HepG2 (cell line): ENCODE results near the gene CLEC2A. TPM values are rescaled to one million over a fixed set of nuclear protein-coding genes. Genes with fewer than 3 reads are reported as not detected.

ENCODE experiments used
- ATAC-seq: fragments of 200-7000 bp; cut with Tn5 transposase; 3 replicates; pipeline ENCODE4 v1.9.1; 2020; ENCODE audit warnings: mild to moderate bottlenecking, moderate library complexity
- BruUV-seq: library from RNA; stranded (reverse); fragments of 400-500 nt; replicated peaks from 2 replicates; lab custom pipeline; 2021; lab: Mats Ljungman, UMichigan
- CTCF ChIA-PET: fragments of 300-600 bp; formaldehyde crosslinking; extraction: SDS; loops from one replicate; lab custom pipeline; 2021; ENCODE audit warnings: low total read pairs, inconsistent platforms, low intra/inter-chr PET ratio; lab: Yijun Ruan, JAX
- POLR2A ChIA-PET: fragments of 350-600 bp; sonication (Branson Sonifier 250); formaldehyde crosslinking; loops from one replicate; lab custom pipeline; 2020; ENCODE audit warnings: antibody characterized with exemption, inconsistent platforms; lab: Yijun Ruan, JAX
- DNase-seq: peaks from one replicate; pipeline ENCODE4 v3.0.0-alpha.2; 2015; ENCODE audit warnings: low spot score
- FAIRE-seq: peaks from 3 replicates; lab custom pipeline; 2011; peaks lifted over from hg19 to GRCh38; lab: Jason Lieb, UNC
- H2AFZ ChIP-seq: one replicate; pipeline ENCODE4 v1.6.1; 2011; ENCODE audit warnings: low read length, inconsistent platforms
- H3K27ac ChIP-seq: fragments of 300-600 bp; 3 replicates; pipeline ENCODE4 v1.8.0; 2011; ENCODE audit warnings: mixed run types, mild to moderate bottlenecking, mixed read lengths, low read length, inconsistent platforms; ENCODE audit not compliant: insufficient read depth; ENCODE audit errors: extremely low read length
- H3K27me3 ChIP-seq, 2 experiments: fragments of 200-600 bp in 1 of 2; 2 replicates in 1 of 2; 3 replicates in 1 of 2; pipeline versions ENCODE4 v1.6.0 to v1.8.0; 2011; ENCODE audit warnings: low read length in 2 of 2, mild to moderate bottlenecking in 2 of 2, moderate library complexity in 2 of 2, inconsistent platforms in 1 of 2; ENCODE audit not compliant: insufficient read depth in 2 of 2, control insufficient read depth in 1 of 2
- H3K36me3 ChIP-seq, 2 experiments: fragments of 200-600 bp in 1 of 2; replicated peaks in 1 of 2; 2 replicates in 1 of 2; 3 replicates in 1 of 2; pipeline versions ENCODE4 v1.5.1 to v1.8.0; 2011; ENCODE audit warnings: low read length in 2 of 2, inconsistent platforms in 1 of 2; ENCODE audit not compliant: insufficient read depth in 2 of 2, control insufficient read depth in 1 of 2
- H3K4me1 ChIP-seq: 2 replicates; pipeline ENCODE4 v1.5.1; 2012; ENCODE audit warnings: low read length, inconsistent platforms; ENCODE audit not compliant: insufficient read depth
- H3K4me2 ChIP-seq: 2 replicates; pipeline ENCODE4 v1.6.0; 2011; ENCODE audit warnings: low read depth, low read length, inconsistent platforms
- H3K4me3 ChIP-seq, 3 experiments: fragments of 200-600 bp in 1 of 3; sonication (generic), shearing (Covaris generic) in 1 of 3; replicated peaks in 1 of 3; 2 replicates each; pipeline ENCODE4 v1.5.1; 2011 to 2016; ENCODE audit warnings: low read length in 3 of 3, inconsistent platforms in 2 of 3, low read depth in 2 of 3, mild to moderate bottlenecking in 2 of 3, control low read depth in 1 of 3, mixed read lengths in 1 of 3; ENCODE audit not compliant: insufficient read depth in 1 of 3
- H3K79me2 ChIP-seq: one replicate; pipeline ENCODE4 v1.6.1; 2011; ENCODE audit warnings: low read length, inconsistent platforms; ENCODE audit not compliant: insufficient read depth
- H3K9ac ChIP-seq: 2 replicates; pipeline ENCODE4 v1.6.0; 2011; ENCODE audit warnings: mild to moderate bottlenecking, low read depth, low read length, inconsistent platforms; ENCODE audit not compliant: insufficient read depth
- H3K9me3 ChIP-seq: 2 replicates; pipeline ENCODE4 v1.5.1; 2012; ENCODE audit warnings: mild to moderate bottlenecking, low read length
- H4K20me1 ChIP-seq: 2 replicates; pipeline ENCODE4 v1.6.0; 2011; ENCODE audit warnings: inconsistent platforms, mild to moderate bottlenecking, low read length, moderate library complexity; ENCODE audit not compliant: insufficient read depth
- CENPBD1 ChIP-seq: sonication (generic); formaldehyde crosslinking; IDR thresholded peaks from 2 replicates; pipeline ENCODE4 v1.8.0; 2022; ENCODE audit warnings: missing genetic modification reagents, low read depth, mild to moderate bottlenecking, borderline replicate concordance
- E2F1 ChIP-seq: sonication (generic); formaldehyde crosslinking; IDR thresholded peaks from 2 replicates; pipeline ENCODE4 v1.5.0; 2020; ENCODE audit warnings: missing genetic modification reagents
- FOSL1 ChIP-seq: sonication (generic); formaldehyde crosslinking; IDR thresholded peaks from 2 replicates; pipeline ENCODE4 v1.9.0; 2021; ENCODE audit warnings: missing genetic modification reagents, borderline replicate concordance
- FOXK1 ChIP-seq: sonication (generic); formaldehyde crosslinking; IDR thresholded peaks from 2 replicates; pipeline ENCODE4 v1.4.0; 2020; ENCODE audit warnings: low read depth, missing genetic modification reagents, borderline replicate concordance
- MTF2 ChIP-seq: sonication (generic); formaldehyde crosslinking; IDR thresholded peaks from 2 replicates; pipeline ENCODE4 v1.5.0; 2020; ENCODE audit warnings: missing genetic modification reagents, borderline replicate concordance
- NFE2L1 ChIP-seq: sonication (generic); formaldehyde crosslinking; IDR thresholded peaks from 2 replicates; pipeline ENCODE4 v1.4.0; 2020; ENCODE audit warnings: missing genetic modification reagents, mild to moderate bottlenecking, borderline replicate concordance
- NRL ChIP-seq: sonication (generic); formaldehyde crosslinking; IDR thresholded peaks from 2 replicates; pipeline ENCODE4 v1.5.0; 2020; ENCODE audit warnings: missing genetic modification reagents, mild to moderate bottlenecking, moderate library complexity, borderline replicate concordance
- PAWR ChIP-seq: sonication (generic); formaldehyde crosslinking; IDR thresholded peaks from 2 replicates; pipeline ENCODE4 v1.4.0; 2020; ENCODE audit warnings: missing genetic modification reagents, mild to moderate bottlenecking, borderline replicate concordance
- PLRG1 ChIP-seq: fragments of 450-650 bp; conservative IDR thresholded peaks from 2 replicates; pipeline ENCODE4 v1.6.1; 2016
- PRPF4 ChIP-seq: fragments of 200-400 bp; formaldehyde crosslinking; IDR thresholded peaks from 2 replicates; pipeline ENCODE4 v1.6.1; 2016; ENCODE audit warnings: low read length, low read depth; ENCODE audit not compliant: poor library complexity, severe bottlenecking
- RFXANK ChIP-seq: IDR thresholded peaks from 2 replicates; pipeline ENCODE4 v1.6.1; 2016
- SIN3B ChIP-seq: fragments of 150-350 bp; IDR thresholded peaks from 2 replicates; pipeline ENCODE4 v1.6.1; 2014; ENCODE audit warnings: low read length
- SMC3 ChIP-seq: IDR thresholded peaks from 2 replicates; pipeline ENCODE4 v1.6.1; 2011; ENCODE audit warnings: low read length, improper control_type of control experiment
- ZNF329 ChIP-seq: sonication (generic); formaldehyde crosslinking; IDR thresholded peaks from 2 replicates; pipeline ENCODE4 v1.9.0; 2021; ENCODE audit warnings: low read depth, mild to moderate bottlenecking, missing genetic modification reagents
- ZNF343 ChIP-seq: sonication (generic); formaldehyde crosslinking; IDR thresholded peaks from 2 replicates; pipeline ENCODE4 v1.4.0; 2020; ENCODE audit warnings: mild to moderate bottlenecking, missing genetic modification reagents
- ZNF431 ChIP-seq: sonication (generic); formaldehyde crosslinking; IDR thresholded peaks from 2 replicates; pipeline ENCODE4 v1.9.0; 2022; ENCODE audit warnings: missing genetic modification reagents, low read depth, mild to moderate bottlenecking, borderline replicate concordance
- ZNF629 ChIP-seq: sonication (generic); formaldehyde crosslinking; conservative IDR thresholded peaks from 2 replicates; pipeline ENCODE4 v1.5.0; 2020; ENCODE audit warnings: missing genetic modification reagents
- WGBS: methylation state at CpG from one replicate; pipeline ENCODE4 v1.1.6; 2017; ENCODE audit warnings: low lambda C conversion rate; 5-methylcytosine and 5-hydroxymethylcytosine counted together
- in situ Hi-C: cut with HindIII; loops from 2 replicates; pipeline ENCODE4 v1.10.0; 2017; ENCODE audit warnings: low pct_unique_long_range_greater_than_20kb; ENCODE audit not compliant: extremely low pct_ligation_motif_present
- intact Hi-C: fragments of 100-400 bp; cut with micrococcal nuclease; formaldehyde crosslinking; loops from one replicate; pipeline ENCODE4 v1.10.0; 2022; ENCODE audit not compliant: unreplicated experiment
- polyA plus RNA-seq, 8 experiments: library from polyadenylated mRNA; depleted of rRNA in 3 of 8; stranded (reverse) in 7 of 8; unstranded in 1 of 8; fragments of >200 nt; fragmentation: Illumina TruSeq in 4 of 8; extraction: Trizol in 4 of 8; gene quantifications; 2 replicates each; pipeline versions ENCODE4 v1.2.1 to v1.2.3, GENCODE V29; 2011 to 2016; ENCODE audit warnings: low read depth in 4 of 8, missing spikeins in 1 of 8, mixed read lengths in 1 of 8; ENCODE audit not compliant: insufficient read depth in 1 of 8
- total RNA-seq, 5 experiments: library from RNA; depleted of rRNA; stranded (reverse); fragments of >200 nt; fragmentation: Illumina TruSeq; extraction: Trizol; gene quantifications; 2 replicates each; pipeline ENCODE4 v1.2.3, GENCODE V29; 2016; ENCODE audit warnings: low read depth in 1 of 5
- TF ChIP-seq, protein P1 (sequence below): sonication (generic); formaldehyde crosslinking; IDR thresholded peaks from 2 replicates; pipeline ENCODE4 v1.4.0; 2020; ENCODE audit warnings: mild to moderate bottlenecking, missing genetic modification reagents

The CLEC2A gene
- total and polyA plus RNA-seq, 2 of the 13 experiments (the other 11 are each of a cell fraction or from before 2014, with no cell fraction given), result not detected

GRCh38 chr12:9960590-9960989 lies 28.4 kb upstream of the CLEC2A start:
- 2% methylated on average over 5 of the region's 5 CpGs for WGBS
- H3K79me2 ChIP-seq, result no peaks in the 10 kb centered on the region
- no peaks in the 10 kb centered on the region for H3K27me3 ChIP-seq

More at GRCh38 chr12:9960590-9960989, 28.4 kb upstream of the CLEC2A start:
- H3K4me2 ChIP-seq, result no peak overlapping the region
- POLR2A ChIA-PET, result no interaction called here
- TF ChIP-seq RFXANK (CRISPR knock-in tag) (no peak), SMC3 (no peak), ZNF343 (CRISPR knock-in tag) (no peak), ZNF629 (CRISPR knock-in tag) (no peak), ZNF329 (CRISPR knock-in tag) (no peak), FOXK1 (CRISPR knock-in tag) (no peak), PAWR (CRISPR knock-in tag) (no peak), CENPBD1 (CRISPR knock-in tag) (no peak), PLRG1 (no peak), MTF2 (CRISPR knock-in tag) (no peak), NRL (CRISPR knock-in tag) (no peak), PRPF4 (no peak), SIN3B (no peak), E2F1 (CRISPR knock-in tag) (no peak), ZNF431 (CRISPR knock-in tag) (no peak), FOSL1 (no peak), NFE2L1 (CRISPR knock-in tag) (no peak)
- TF ChIP-seq, protein P1, sequence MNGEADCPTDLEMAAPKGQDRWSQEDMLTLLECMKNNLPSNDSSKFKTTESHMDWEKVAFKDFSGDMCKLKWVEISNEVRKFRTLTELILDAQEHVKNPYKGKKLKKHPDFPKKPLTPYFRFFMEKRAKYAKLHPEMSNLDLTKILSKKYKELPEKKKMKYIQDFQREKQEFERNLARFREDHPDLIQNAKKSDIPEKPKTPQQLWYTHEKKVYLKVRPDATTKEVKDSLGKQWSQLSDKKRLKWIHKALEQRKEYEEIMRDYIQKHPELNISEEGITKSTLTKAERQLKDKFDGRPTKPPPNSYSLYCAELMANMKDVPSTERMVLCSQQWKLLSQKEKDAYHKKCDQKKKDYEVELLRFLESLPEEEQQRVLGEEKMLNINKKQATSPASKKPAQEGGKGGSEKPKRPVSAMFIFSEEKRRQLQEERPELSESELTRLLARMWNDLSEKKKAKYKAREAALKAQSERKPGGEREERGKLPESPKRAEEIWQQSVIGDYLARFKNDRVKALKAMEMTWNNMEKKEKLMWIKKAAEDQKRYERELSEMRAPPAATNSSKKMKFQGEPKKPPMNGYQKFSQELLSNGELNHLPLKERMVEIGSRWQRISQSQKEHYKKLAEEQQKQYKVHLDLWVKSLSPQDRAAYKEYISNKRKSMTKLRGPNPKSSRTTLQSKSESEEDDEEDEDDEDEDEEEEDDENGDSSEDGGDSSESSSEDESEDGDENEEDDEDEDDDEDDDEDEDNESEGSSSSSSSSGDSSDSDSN (CRISPR knock-in tag), result no peak
- no peaks in the 10 kb centered on the region for H4K20me1 ChIP-seq
- H2AFZ ChIP-seq, result no peak overlapping the region
- CTCF ChIA-PET, result no interaction called here
- ATAC-seq (no peak), DNase-seq (no peak), FAIRE-seq (no peak)
- no peaks in the 10 kb centered on the region for H3K36me3 ChIP-seq
- intact Hi-C loops, result no loop called here
- H3K4me1 ChIP-seq, result no peaks in the 10 kb centered on the region
- H3K9me3 ChIP-seq, result no peaks in the 10 kb centered on the region
- no peak overlapping the region for H3K4me3 ChIP-seq
- in situ Hi-C loops, result no loop called here
- no peak overlapping the region for H3K27ac ChIP-seq
- H3K9ac ChIP-seq, result no peak overlapping the region
- BruUV-seq, result no TSS peak
